ENCODE results near the gene PCDHGB6. TPM values are rescaled to one million over a fixed set of nuclear protein-coding genes. Genes with fewer than 3 reads are reported as not detected.
A peak's percentile ranks its signal among the peaks of the same experiment; 100 is the strongest.
"Not testable (repeated sequence)": the region's sequence is repeated elsewhere in the genome, so short reads cannot be mapped to it uniquely, and the experiment has no call there.

Gene PCDHGB6
- total and polyA plus RNA-seq, 7 experiments from 2014 or later, result 0.05 to 0.44 (median 0.16) TPM

DNA sequence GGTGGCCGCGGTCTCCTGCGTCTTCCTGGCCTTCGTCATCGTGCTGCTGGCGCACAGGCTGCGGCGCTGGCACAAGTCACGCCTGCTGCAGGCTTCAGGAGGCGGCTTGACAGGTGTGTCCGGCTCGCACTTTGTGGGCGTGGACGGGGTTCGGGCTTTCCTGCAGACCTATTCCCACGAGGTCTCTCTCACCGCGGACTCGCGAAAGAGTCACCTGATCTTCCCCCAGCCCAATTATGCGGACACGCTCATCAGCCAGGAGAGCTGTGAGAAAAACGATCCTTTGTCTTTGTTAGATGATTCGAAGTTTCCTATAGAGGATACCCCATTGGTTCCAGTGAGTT, 7.4 kb downstream of the PCDHGB6 start:
- H3K36me3 Mint-ChIP-seq, result peaks cover 2 to 38% (median 10%) of the 10 kb centered on the region in 5 donors
- H3K4me1 ChIP-seq (ENCODE audit: control insufficient read depth in 2 of 2, insufficient read depth in 2 of 2, low read length in 2 of 2); DNase-seq; CTCF ChIA-PET; POLR2A ChIA-PET; ATAC-seq; H3K27ac Mint-ChIP-seq; H3K27ac ChIP-seq (ENCODE audit: low read depth, low read length); H3K4me3 ChIP-seq (ENCODE audit: low read length); H3K36me3 ChIP-seq (ENCODE audit: control insufficient read depth in 2 of 3, insufficient read depth in 3 of 3, low read length in 3 of 3): not testable (repeated sequence)
- peak overlapping the region in 4 of 10 donors; percentile 27 to 53 (median 39) for H3K4me3 Mint-ChIP-seq
- intact Hi-C loops (cut with micrococcal nuclease), result loop anchor here in 1 of 2 donors (5.0 to 10.0 kb wide), 2 partner anchors 53 to 460 kb away; partner anchors contain the start of genes PCDH1 and PCDHGA5
- peaks cover 11 to 77% (median 43%) of the 10 kb centered on the region in 11 donors for H3K9me3 Mint-ChIP-seq
- Histone ChIP-seq H3K9me3 (ENCODE audit: control insufficient read depth in 2 of 3, low read length in 3 of 3) (peaks cover 0 to 33% (median 15%) of the 10 kb centered on the region in 3 experiments), H3K27me3 (ENCODE audit: control insufficient read depth in 2 of 2, insufficient read depth in 2 of 2, low read length in 2 of 2) (peaks cover 23 to 34% of the 10 kb centered on the region in 2 donors)
- peaks cover 16 to 28% (median 19%) of the 10 kb centered on the region in 7 donors for H3K4me1 Mint-ChIP-seq
- H3K27me3 Mint-ChIP-seq, result peaks cover 68 to 80% (median 75%) of the 10 kb centered on the region in 5 donors

DNA sequence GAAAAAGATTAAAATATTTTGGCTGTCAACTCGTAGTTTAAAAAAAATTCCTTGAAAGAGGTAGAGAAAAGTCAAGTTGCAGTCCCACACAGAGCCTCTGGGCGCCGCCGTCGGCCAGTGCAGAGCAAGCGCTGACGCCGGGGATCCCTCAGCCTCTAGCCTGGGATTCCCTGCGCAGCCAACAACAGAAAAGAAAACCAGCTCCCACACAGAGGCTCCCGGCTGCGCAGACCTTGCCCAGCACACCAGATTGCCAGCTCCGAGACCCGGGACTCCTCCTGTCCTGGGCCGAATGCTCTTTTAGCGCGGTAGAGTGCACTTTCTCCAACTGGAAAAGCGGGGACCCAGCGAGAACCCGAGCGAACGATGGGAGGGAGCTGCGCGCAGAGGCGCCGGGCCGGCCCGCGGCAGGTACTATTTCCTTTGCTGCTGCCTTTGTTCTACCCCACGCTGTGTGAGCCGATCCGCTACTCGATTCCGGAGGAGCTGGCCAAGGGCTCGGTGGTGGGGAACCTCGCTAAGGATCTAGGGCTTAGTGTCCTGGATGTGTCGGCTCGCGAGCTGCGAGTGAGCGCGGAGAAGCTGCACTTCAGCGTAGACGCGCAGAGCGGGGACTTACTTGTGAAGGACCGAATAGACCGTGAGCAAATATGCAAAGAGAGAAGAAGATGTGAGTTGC, 9.8 kb downstream of the PCDHGB6 start, which contains the start of gene PCDHGB7:
Gene PCDHGB7, plus strand, starts transcription at position 184 of the 679 bp plus-strand sequence. Its CDS starts 183 bp downstream, at position 367.
- peaks cover 0 to 49% (median 18%) of the 10 kb centered on the region in 3 experiments for H3K9me3 ChIP-seq (ENCODE audit: control insufficient read depth in 2 of 3, low read length in 3 of 3)
- peaks cover 0 to 55% (median 14%) of the 10 kb centered on the region in 5 donors for H3K36me3 Mint-ChIP-seq
- DNase-seq (peak in 4 of 9 donors; percentile 26 to 62 (median 34)), ATAC-seq (peak; percentile 73)
- peak within 1 kb of the TSS; percentile 43 to 73 (median 68) for H3K4me3 Mint-ChIP-seq
- ChIA-PET POLR2A (interaction anchor here (1.3 kb wide), 1 partner anchor 97 kb away, joined by 4 read pairs; the partner anchor contains the start of gene TAF7), CTCF (interaction anchor here (0.7 to 1.3 kb wide), 3 partner anchors 27 to 174 kb away, joined by 3 read pairs; no protein-coding TSS in a partner anchor)
- H3K36me3 ChIP-seq (ENCODE audit: control insufficient read depth in 2 of 3, insufficient read depth in 3 of 3, low read length in 3 of 3); H3K4me3 ChIP-seq (ENCODE audit: low read length); H3K4me1 ChIP-seq (ENCODE audit: control insufficient read depth in 2 of 2, insufficient read depth in 2 of 2, low read length in 2 of 2); H3K27ac ChIP-seq (ENCODE audit: low read depth, low read length): not testable (repeated sequence)
- peaks cover 11 to 90% (median 61%) of the 10 kb centered on the region in 11 donors for H3K9me3 Mint-ChIP-seq
- H3K27me3 ChIP-seq (ENCODE audit: control insufficient read depth in 2 of 2, insufficient read depth in 2 of 2, low read length in 2 of 2), result peaks cover 18 to 39% of the 10 kb centered on the region in 2 donors
- peaks cover 77 to 90% (median 86%) of the 10 kb centered on the region in 5 donors for H3K27me3 Mint-ChIP-seq
- H3K4me1 Mint-ChIP-seq, result peaks cover 16 to 31% (median 19%) of the 10 kb centered on the region in 7 donors
- H3K27ac Mint-ChIP-seq, result peak within 1 kb of the TSS in 7 of 9 donors; percentile 0 to 74 (median 64)
- intact Hi-C loops (cut with micrococcal nuclease), result loop anchor here (1.0 to 10.0 kb wide), 5 partner anchors 55 to 457 kb away; partner anchors contain the start of genes PCDH1 (in 1 of the 2) and PCDHGA5 (in 1 of the 2)

- Histone ChIP-seq H3K27me3 (ENCODE audit: control insufficient read depth in 2 of 2, insufficient read depth in 2 of 2, low read length in 2 of 2) (peaks cover 12 to 40% of the 10 kb centered on the region in 2 donors), H3K27ac (ENCODE audit: low read depth, low read length) (no peak overlapping the region), H3K9me3 (ENCODE audit: control insufficient read depth in 2 of 3, low read length in 3 of 3) (peaks cover 0 to 59% (median 18%) of the 10 kb centered on the region in 3 experiments), H3K4me1 (ENCODE audit: control insufficient read depth in 2 of 2, insufficient read depth in 2 of 2, low read length in 2 of 2) (no peaks in the 10 kb centered on the region), H3K36me3 (ENCODE audit: control insufficient read depth in 2 of 3, insufficient read depth in 3 of 3, low read length in 3 of 3) (peaks cover 0 to 4% (median 0%) of the 10 kb centered on the region in 3 experiments), H3K4me3 (ENCODE audit: low read length) (no peak overlapping the region)
- ChIA-PET POLR2A (interaction anchor here (0.8 kb wide), 1 partner anchor 100 kb away, joined by 3 read pairs; no protein-coding TSS in a partner anchor), CTCF (no interaction called here)
- no peak for DNase-seq
- intact Hi-C loops (cut with micrococcal nuclease), result loop anchor here in 1 of 2 donors (5.0 to 10.0 kb wide), 2 partner anchors 57 to 456 kb away; partner anchors contain the start of genes PCDH1 and PCDHGA5
- peaks cover 73 to 84% (median 76%) of the 10 kb centered on the region in 5 donors for H3K27me3 Mint-ChIP-seq
- H3K27ac Mint-ChIP-seq, result peak overlapping the region in 6 of 9 donors; percentile 2 to 74 (median 65)
- ATAC-seq, result no peak
- H3K4me3 Mint-ChIP-seq, result peak overlapping the region in 6 of 10 donors; percentile 10 to 69 (median 36)
- peaks cover 4 to 22% (median 11%) of the 10 kb centered on the region in 7 donors for H3K4me1 Mint-ChIP-seq
- H3K9me3 Mint-ChIP-seq, result peaks cover 14 to 89% (median 61%) of the 10 kb centered on the region in 11 donors
- H3K36me3 Mint-ChIP-seq, result peaks cover 3 to 54% (median 12%) of the 10 kb centered on the region in 5 donors
Measured at GRCh38 chr5:141419074-141419880, 11.5 kb downstream of the PCDHGB6 start.

GRCh38 chr5:141420855-141421488, 13.2 kb downstream of the PCDHGB6 start, which contains the start of gene PCDHGA11:
TSS of gene PCDHGA11 (plus strand) at chr5:141421051. CDS start at chr5:141421228, 177 bp downstream.
- Mint-ChIP-seq H3K4me3 (peak within 1 kb of the TSS; percentile 52 to 90 (median 77)), H3K9me3 (peaks cover 10 to 91% (median 62%) of the 10 kb centered on the region in 11 donors), H3K4me1 (peaks cover 0 to 19% (median 7%) of the 10 kb centered on the region in 7 donors), H3K36me3 (peaks cover 3 to 50% (median 10%) of the 10 kb centered on the region in 5 donors), H3K27ac (peak within 1 kb of the TSS in 7 of 9 donors; percentile 51 to 73 (median 64)), H3K27me3 (peaks cover 68 to 87% (median 78%) of the 10 kb centered on the region in 5 donors)
- H3K4me1 ChIP-seq (ENCODE audit: control insufficient read depth in 2 of 2, insufficient read depth in 2 of 2, low read length in 2 of 2), result no peaks in the 10 kb centered on the region
- intact Hi-C loops (cut with micrococcal nuclease), result loop anchor here in 1 of 2 donors (5.0 kb wide), 1 partner anchor 56 kb away; the partner anchor contains the start of gene PCDHGC3
- ATAC-seq (peak; percentile 70), DNase-seq (peak in 3 of 9 donors; percentile 25 to 28 (median 26))
- POLR2A ChIA-PET, result no interaction called here
- peaks cover 0 to 55% (median 18%) of the 10 kb centered on the region in 3 experiments for H3K9me3 ChIP-seq (ENCODE audit: control insufficient read depth in 2 of 3, low read length in 3 of 3)
- H3K27me3 ChIP-seq (ENCODE audit: control insufficient read depth in 2 of 2, insufficient read depth in 2 of 2, low read length in 2 of 2), result peaks cover 8 to 33% of the 10 kb centered on the region in 2 donors
- CTCF ChIA-PET, result interaction anchor here (0.8 to 1.6 kb wide), 5 partner anchors 51 to 142 kb away, joined by 3 to 10 read pairs (median 3); partner anchors contain the start of genes PCDHGB3 and TAF7
- no peak within 1 kb of the TSS for H3K27ac ChIP-seq (ENCODE audit: low read depth, low read length)
- H3K36me3 ChIP-seq (ENCODE audit: control insufficient read depth in 2 of 3, insufficient read depth in 3 of 3, low read length in 3 of 3), result peaks cover 0 to 4% (median 0%) of the 10 kb centered on the region in 3 experiments
- no peak within 1 kb of the TSS for H3K4me3 ChIP-seq (ENCODE audit: low read length)

GRCh38 chr5:141421489-141421855, 13.7 kb downstream of the PCDHGB6 start:
- H3K27me3 ChIP-seq (ENCODE audit: control insufficient read depth in 2 of 2, insufficient read depth in 2 of 2, low read length in 2 of 2), result peaks cover 7 to 28% of the 10 kb centered on the region in 2 donors
- H3K4me3 Mint-ChIP-seq, result peak overlapping the region; percentile 29 to 90 (median 76)
- H3K9me3 ChIP-seq (ENCODE audit: control insufficient read depth in 2 of 3, low read length in 3 of 3), result peaks cover 0 to 55% (median 18%) of the 10 kb centered on the region in 3 experiments
- H3K4me3 ChIP-seq (ENCODE audit: low read length), result no peak overlapping the region
- H3K27ac ChIP-seq (ENCODE audit: low read depth, low read length), result no peak overlapping the region
- peak overlapping the region in 5 of 9 donors; percentile 3 to 73 (median 51) for H3K27ac Mint-ChIP-seq
- peaks cover 0 to 4% (median 0%) of the 10 kb centered on the region in 3 experiments for H3K36me3 ChIP-seq (ENCODE audit: control insufficient read depth in 2 of 3, insufficient read depth in 3 of 3, low read length in 3 of 3)
- DNase-seq (no peak), ATAC-seq (no peak)
- no peaks in the 10 kb centered on the region for H3K4me1 ChIP-seq (ENCODE audit: control insufficient read depth in 2 of 2, insufficient read depth in 2 of 2, low read length in 2 of 2)
- ChIA-PET CTCF (interaction anchor here (1.0 to 1.6 kb wide), 4 partner anchors 87 to 142 kb away, joined by 3 to 10 read pairs (median 3); partner anchors contain the start of gene TAF7), POLR2A (no interaction called here)
- H3K36me3 Mint-ChIP-seq, result peaks cover 3 to 48% (median 10%) of the 10 kb centered on the region in 5 donors
- H3K9me3 Mint-ChIP-seq, result peaks cover 10 to 91% (median 58%) of the 10 kb centered on the region in 11 donors
- intact Hi-C loops (cut with micrococcal nuclease), result loop anchor here in 1 of 2 donors (5.0 kb wide), 1 partner anchor 56 kb away; the partner anchor contains the start of gene PCDHGC3
- peaks cover 66 to 87% (median 78%) of the 10 kb centered on the region in 5 donors for H3K27me3 Mint-ChIP-seq
- H3K4me1 Mint-ChIP-seq, result peaks cover 0 to 19% (median 7%) of the 10 kb centered on the region in 7 donors
